Ovary (tissue), 3 donors: ENCODE data around the gene ARID3C.

Experiments
- CTCF ChIP-seq, 3 donors: fragments of 450-650 bp in 2 of 3; fragments of 200-600 bp in 1 of 3; IDR thresholded peaks; one replicate each; pipeline versions ENCODE4 v1.5.1 to v1.8.0; 2016 to 2022; ENCODE audit warnings: antibody characterized with exemption in 3 of 3, mild to moderate bottlenecking in 1 of 3
- EP300 ChIP-seq: sonication (generic); formaldehyde crosslinking; IDR thresholded peaks from one replicate; pipeline ENCODE4 v1.6.1; 2017; ENCODE audit warnings: antibody characterized with exemption
- POLR2A ChIP-seq: fragments of 450-650 bp; IDR thresholded peaks from one replicate; pipeline ENCODE4 v1.6.1; 2017; ENCODE audit warnings: antibody characterized with exemption, mild to moderate bottlenecking, moderate library complexity
- donor health status: DM: no; HTN: no; CAD: no.

GRCh38 chr9:34571481-34571810, 57.4 kb downstream of the ARID3C start:
- no peak for TF ChIP-seq POLR2A
- no peak for TF ChIP-seq CTCF (IDR thresholded peaks at IDR 0.05)
- TF ChIP-seq EP300: no peak
